DMS114 treated with DMSO at 0.1 percent for 48 hours (cell line): ENCODE results near the gene LIN52.
A peak's percentile ranks its signal among the peaks of the same experiment; 100 is the strongest.

ENCODE experiments used
- DNase-seq: peaks from one replicate; lab custom pipeline; 2025; ENCODE audit not compliant: unreplicated experiment; lab: John Stamatoyannopoulos, UW

The LIN52 gene

GRCh38 chr14:74190927-74191575, 106.3 kb downstream of the LIN52 start:
- no peak for DNase-seq

DNA sequence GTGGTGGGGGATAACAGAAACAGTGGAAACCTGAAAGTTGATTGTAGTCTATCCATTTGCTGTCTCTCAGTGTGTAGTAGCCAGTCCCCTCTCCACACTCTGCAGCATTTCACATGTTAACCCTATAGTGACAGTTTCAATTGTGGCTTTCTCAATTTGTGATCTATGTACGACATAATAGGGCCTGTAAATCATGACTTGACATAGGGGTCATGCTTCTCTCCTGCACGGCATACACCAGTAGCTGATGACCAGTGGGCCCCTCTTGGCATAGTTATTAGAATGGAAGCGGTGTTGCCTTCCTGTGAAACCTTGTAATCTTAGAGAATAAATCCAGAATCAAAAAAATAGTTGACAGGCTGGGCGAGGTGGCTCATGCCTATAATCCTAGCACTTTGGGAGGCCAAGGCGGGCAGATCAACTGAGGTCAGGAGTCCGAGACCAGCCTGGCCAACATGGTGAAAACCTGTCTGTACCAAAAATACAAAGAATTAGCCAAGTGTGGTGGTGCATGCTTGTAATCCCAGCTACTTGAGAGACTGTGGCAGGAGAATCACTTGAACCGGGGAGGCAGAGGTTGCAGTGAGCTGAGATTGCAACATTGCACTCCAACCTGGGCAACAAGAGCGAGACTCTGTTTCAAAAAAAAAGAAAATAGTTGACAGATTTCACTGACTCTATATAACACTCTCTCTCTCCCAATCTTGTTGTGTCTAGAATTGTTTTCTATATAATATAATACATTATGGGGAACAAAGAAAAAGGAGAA, 109.9 kb downstream of the LIN52 start:
- DNase-seq = no peak

DNA sequence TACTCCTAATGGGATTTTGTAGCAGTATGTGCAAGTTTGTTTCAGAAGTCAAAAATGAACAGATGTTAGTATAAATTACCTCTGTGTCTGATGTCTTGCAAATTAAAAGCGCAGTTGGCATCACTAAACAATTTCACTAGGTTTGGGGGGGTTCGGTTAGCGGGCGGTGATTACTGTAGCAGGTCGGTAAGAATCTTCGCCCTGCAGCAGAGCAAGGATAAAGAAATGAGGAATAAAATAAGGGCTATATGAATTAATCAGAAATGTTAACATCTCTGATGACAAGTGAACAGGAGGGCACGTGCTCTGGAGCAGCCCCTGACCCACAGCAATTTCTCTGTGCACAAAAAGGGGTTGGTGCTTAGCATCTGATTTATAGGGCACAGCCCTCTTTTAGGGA, 110.9 kb downstream of the LIN52 start:
- no peak for DNase-seq

DNA sequence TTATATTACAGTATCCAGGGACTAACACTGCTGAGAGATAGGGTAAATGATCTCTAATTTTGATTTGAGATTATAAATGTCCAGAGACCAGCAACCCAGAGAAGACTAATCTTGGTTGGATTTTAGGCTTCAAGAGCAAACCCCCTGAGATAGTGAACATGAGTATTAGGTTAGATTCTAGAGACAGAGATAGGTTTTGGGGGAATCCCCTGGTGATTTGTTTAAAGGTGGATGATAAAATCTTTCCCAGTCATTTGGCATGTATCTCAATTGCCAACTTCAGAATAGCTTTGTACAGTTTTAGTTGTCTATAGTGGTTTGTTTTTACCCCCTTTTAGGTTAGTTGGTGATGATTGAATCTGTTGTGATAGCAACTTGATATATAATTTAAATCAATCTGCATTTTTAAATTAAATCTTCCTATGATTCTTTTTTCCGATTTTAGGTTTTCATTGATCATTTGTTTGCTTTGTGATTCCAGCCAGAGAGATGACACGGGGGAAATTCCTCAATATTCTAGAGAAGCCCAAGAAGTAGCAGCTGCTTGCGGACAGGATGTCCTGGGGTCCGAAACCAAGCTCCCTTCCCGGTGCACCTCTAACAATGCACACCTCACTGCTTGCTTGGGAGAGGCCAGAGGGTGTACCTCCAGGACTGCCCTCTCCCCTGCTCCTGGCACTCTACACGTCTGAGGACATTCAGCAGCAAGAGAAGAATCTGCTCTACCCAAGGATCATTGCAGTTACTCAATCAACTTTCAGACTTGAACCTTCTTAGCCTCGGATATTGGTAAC, 113.9 kb downstream of the LIN52 start:
- DNase-seq = no peak

DNA sequence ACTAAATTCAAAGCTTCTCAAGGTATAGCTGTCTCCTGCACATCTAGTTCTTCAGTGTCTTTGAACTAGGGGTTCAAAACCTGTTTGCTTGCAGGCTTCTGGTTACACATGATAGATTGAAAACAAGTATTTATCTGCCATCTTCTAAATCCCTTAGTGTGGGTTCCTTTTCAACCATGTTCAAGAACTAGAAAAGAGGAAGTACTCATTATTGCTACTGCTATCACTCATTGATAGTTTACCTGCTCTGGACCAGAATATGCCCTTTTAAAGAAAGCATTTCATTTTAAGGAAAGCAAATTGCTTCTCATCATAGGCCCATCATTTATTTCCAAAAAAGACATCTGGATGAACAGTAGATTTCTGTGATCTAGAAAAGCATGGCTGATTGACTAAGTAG, 117.4 kb downstream of the LIN52 start:
- no peak for DNase-seq

DNA sequence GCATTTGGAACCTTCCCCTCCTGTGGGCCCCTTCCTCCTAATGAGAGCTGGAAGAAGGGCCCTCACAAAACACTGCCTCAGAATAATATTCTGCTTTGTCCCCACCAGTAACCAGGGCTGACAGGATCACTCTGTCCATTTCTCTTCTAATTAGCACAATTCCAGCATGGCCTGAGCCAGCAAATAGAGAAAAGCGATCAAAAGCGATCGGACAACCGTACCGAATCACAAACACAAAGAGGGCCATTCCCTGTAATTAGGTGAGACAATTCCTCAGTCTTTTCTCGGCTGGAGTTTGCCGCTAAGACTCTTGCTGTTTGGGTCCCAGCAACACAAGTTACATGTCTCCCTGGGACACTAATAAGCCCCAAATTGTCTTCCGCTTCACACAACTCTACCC, 118.9 kb downstream of the LIN52 start:
- no peak for DNase-seq

DNA sequence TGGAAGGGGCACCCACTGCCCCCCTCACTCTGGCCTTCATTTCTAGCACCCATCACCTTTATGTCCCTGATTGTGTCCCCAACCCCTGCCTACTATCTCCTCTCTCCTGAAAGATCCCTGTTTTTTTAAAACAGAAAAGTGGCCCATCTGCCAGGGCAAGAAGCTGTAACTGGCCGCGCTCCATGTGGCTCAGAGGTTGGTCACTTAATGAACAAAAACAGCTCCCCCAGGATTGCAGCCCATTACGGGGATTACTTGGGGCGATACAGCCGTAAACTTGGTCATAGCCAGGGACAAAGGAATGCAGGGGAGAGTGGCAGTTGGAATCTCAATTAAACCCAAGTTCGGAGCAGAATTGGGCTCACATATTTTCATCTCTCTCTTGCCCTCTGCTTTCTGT, 119.7 kb downstream of the LIN52 start:
- DNase-seq = no peak

DNA sequence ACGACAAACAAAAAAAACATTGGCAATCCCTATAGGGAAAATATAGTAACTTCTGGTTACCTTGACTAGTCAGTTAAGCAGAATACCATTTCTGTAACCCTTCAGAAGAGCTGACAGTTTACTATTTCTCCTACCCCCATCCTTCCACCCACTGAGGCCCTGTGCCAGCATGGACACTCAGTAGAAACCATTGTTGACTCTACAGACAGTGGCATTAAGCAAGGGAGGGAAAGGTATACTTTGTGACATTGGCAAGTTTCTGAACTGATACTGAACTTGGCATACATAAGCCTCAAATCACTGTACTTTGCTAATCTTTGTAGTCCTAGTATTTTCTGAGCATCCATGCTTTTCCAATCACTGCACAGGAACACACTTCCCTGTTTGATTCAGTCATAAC, 121.1 kb downstream of the LIN52 start:
- DNase-seq = no peak

DNA sequence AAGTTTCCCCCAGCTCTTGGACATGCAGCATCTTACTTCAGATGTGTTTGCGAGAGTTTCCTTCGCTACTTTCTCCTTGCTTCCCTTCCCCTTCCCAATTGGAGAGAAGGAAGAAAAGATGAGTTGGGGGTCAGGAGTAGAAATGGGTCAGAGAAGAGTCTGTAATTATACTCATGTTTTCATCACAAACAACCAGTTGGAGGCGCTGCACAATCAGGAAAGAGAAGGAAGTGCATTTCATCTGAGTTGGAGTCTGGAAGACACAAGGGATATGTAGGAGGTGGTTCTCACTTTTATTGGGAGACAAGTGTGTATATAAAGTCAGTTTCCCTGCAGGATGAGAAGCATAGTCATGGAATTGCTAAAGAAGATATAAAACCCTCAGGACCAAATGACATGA, 123.2 kb downstream of the LIN52 start:
- DNase-seq = no peak

DNA sequence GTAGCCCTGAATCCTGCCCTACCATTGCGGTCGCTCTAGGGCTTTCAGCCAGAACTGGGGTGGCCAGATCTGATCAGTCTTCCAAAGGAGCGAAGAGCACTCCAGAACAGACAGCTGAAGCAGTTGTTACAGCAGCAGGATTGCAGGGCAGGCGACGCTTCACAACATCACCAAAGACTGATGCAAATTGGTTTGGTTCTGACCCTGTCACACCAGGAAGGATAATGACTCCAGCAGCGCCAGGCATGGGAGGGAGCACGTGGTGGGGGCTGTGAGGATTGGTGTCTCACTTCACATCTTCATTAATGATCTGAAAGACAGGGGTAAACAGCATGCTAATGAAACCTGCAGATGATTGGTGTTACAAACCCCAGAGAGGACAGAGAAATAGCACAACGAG, 123.9 kb downstream of the LIN52 start:
- no peak for DNase-seq

GRCh38 chr14:74211945-74212580, 127.3 kb downstream of the LIN52 start:
- DNase-seq = no peak

DNA sequence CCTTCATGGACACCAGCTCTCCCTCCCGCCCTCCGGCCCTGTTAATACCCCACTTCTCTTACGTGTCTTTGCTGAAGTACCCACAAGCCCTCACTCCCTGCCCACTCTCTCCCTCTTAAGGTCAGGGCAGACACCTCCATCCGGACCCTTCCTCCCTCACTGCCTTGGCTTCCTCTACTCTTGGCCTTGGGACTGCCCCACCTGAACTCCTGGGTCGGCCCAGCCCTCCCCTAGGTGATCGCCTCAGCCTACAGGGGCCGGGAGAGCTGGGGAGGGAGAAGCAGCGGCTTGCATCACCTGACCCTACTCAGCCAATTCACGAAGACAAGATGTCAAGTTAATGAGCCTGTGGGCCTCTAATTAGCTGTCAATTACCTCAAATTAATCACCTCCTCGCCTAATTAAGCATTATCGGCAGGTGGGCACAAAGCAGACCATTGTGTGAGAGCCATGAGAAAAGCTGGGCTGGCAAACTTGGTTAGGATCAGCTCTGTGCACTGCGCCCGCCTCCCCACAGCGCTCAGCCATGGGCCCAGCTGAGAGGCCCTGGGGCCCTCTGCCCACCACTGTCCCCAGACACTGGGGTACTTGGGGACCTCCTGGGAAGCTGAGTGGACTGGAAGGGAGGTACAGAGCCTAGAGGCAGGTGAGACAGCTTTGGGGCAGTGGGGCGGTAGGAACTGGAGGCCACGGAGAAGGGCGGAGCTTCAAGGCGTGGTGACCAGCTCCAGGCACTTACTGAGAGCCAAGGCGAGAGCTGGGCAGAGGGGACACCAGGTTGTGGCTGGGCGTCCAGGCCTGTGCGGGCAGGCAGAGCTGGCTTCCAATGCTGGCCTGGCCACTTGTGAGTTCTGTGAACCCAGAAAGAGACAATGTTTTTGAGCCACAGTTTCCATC, 129.4 kb downstream of the LIN52 start:
- DNase-seq = no peak

- no peak for DNase-seq
These were observed 131.9 kb downstream of the LIN52 start for GRCh38 chr14:74216671-74217070.

DNA sequence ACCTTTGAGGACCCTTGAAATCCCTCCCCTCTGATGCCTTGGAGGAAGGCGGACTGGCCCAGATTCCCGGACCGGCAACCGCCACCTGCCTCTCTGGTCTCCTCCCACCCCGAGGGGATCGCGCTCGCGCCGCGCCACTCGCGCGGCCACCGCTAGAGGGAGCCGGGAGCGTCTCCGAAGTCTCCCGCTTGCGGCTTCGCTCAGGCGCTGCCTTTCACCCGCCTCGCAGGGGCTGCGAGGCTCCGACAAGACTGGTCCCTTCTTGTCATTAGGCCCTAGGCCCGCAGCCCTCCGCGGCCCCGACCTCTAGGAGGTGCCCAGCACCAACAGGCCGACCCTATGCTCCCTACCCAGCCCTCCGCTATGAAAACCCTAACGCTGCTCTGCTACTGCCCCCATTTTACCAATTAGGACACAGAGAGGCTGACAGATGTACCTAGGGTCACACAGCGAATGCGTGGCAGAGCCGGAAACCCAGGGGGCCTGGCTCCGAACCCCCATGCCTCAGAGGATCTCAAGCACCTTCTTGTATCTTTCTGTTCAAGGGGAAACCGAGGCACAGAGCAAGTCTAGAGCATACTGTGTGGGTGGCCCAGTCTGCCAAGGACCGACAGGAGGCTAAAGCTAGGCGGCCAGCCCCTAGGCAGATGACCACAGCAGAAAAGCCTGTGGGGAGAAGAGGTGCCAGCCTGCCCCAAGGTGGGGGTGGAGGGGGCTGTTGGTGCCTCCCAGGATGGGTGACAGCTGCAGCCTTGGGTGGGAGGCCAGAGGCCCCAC, 133.1 kb downstream of the LIN52 start:
- DNase-seq = peak; percentile 33

DNA sequence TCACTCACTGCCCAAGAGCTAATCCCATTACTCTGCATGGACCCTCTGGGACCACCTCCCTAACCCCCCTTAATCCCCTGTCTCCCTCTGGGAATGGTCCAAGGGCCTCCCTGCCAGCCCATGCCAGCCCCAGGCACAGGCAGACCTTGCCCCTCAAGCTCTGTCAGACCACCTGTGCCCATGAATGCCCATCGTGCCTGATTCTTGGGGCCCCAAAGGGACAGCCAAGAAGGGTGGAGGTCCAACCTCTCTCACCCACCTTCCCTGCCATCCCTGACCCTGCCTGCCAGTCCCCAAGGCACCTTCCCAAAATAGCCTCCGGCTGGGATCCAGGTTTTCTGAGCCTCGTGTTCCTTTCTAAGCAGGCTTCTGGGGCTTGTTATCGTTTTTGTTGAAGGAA, 133.7 kb downstream of the LIN52 start:
- no peak for DNase-seq

DNA sequence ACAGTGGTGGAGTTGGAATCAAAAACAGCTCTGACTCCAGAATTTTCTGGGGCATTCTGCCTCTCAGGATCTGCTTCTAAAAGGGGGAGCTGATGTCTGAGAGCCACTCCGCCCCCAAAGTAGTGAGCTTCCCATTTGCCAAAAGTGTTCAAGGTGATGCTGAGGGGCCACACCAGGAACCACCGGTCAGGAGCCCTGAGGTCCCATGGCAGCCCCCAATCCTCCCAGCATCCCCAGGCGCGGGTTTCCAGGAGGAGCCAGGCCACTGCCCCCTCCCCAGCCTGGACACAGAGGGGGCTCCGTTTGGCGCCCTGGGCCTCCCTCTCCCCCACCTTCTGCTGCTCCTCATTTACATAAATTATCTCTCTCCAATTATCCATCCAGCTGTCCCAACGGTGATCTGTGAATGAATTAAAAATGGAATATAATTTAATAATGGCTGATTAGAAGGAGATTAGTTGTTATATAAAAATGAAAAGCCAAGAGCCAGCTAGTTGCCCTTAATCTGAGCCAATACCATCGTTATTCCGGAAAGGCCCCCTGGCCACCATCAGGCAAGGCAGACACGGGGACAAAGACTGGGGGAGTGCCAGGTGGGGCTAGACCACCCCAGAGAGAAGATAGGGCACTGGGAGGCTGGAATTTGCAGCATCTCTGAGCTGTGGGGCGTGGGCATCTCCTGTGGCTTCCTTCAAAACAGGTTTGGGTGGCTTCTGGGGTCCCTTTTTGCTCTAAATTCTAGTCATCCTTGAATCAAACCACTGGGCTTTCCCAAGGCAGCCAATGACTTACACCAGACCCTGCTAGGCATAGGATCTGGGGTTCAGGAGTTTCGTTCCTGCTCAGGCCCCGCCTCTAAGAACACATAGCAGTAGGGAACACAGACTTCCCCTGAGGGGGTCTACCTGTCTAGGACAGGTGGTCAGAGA, 134.8 kb downstream of the LIN52 start:
- no peak for DNase-seq

- DNase-seq = no peak
These were observed 136.2 kb downstream of the LIN52 start for GRCh38 chr14:74220991-74221390.

DNA sequence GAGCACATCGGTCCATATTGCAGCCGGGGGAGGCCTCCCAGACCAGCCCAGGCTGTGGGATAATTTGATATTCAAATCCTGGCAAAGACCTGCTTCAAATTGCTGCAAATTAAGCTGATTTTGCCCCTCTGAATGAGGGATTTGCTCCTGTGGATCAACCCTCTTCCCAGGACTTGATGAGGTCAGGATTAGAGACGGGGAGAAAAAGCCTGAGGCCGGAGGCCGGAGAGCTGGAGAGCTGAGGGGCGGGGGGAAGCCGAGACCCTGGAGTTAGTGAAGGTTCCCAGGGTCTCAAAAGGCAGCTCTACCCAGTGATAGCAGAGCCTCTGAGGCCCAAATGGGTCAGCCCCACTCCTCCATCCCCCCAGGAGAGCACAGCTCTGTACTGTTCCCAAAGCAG, 137.0 kb downstream of the LIN52 start:
- DNase-seq = no peak

DNA sequence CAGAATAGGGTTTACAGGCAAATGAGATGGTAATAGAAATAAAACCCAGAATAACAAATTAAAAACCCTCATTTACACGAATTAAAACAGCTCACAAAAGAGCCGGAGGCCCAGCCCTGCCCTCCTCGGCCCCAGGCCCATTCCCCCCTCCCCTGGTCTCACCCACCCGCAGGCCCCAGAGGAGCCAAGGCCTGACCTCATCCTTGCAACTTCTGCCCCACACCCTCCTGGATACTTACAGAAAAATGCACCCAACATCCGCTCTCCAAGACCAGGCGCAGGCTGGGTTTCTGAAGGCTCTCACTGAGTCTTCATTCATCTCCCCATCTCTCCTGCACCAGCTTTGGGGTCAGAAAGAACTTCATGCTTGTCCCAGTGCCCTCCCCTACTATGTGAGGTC, 138.3 kb downstream of the LIN52 start:
- DNase-seq = no peak
